HEK293 (cell line): ENCODE results near the gene MXD4.

ENCODE experiments used
- CTCF ChIA-PET: fragments of 350-600 bp; formaldehyde crosslinking; extraction: SDS; loops from one replicate; lab custom pipeline; 2021; ENCODE audit warnings: antibody characterized with exemption; lab: Yijun Ruan, JAX
- POLR2A ChIA-PET: fragments of 300-600 bp; formaldehyde crosslinking; extraction: SDS; loops from one replicate; lab custom pipeline; 2020; ENCODE audit warnings: antibody characterized with exemption, inconsistent platforms; lab: Yijun Ruan, JAX
- H3K27ac ChIP-seq: fragments of 200-500 bp; sonication (Bioruptor generic); 2 replicates; pipeline ENCODE4 v1.5.1; 2014; ENCODE audit warnings: low read depth, low read length, control low read depth, inconsistent platforms; ENCODE audit errors: extremely low read depth
- H3K36me3 ChIP-seq, 2 experiments: fragments of 200-500 bp in 1 of 2; sonication (Bioruptor generic) in 1 of 2; 1 replicate in 1 of 2; 2 replicates in 1 of 2; pipeline ENCODE4 v1.5.1; 2014 to 2017; ENCODE audit warnings: inconsistent platforms in 2 of 2, low read length in 2 of 2; ENCODE audit not compliant: control insufficient read depth in 2 of 2, insufficient read depth in 1 of 2
- H3K4me1 ChIP-seq: fragments of 200-500 bp; sonication (Bioruptor generic); 2 replicates; pipeline ENCODE4 v1.5.1; 2014; ENCODE audit warnings: mild to moderate bottlenecking, low read length, inconsistent platforms; ENCODE audit not compliant: control insufficient read depth, insufficient read depth
- H3K4me3 ChIP-seq: 2 replicates; pipeline ENCODE4 v1.5.1; 2011; ENCODE audit warnings: low read depth, mild to moderate bottlenecking, control low read depth, low read length, moderate library complexity
- H3K9me3 ChIP-seq: fragments of 200-500 bp; sonication (Bioruptor generic); 2 replicates; pipeline ENCODE4 v1.5.1; 2014; ENCODE audit warnings: low read depth, low read length, inconsistent platforms; ENCODE audit not compliant: control insufficient read depth, insufficient read depth
- GLIS1 ChIP-seq: fragments of 450-650 bp; formaldehyde crosslinking; IDR thresholded peaks from 2 replicates; pipeline ENCODE4 v1.5.1; 2016; ENCODE audit warnings: missing biosample characterization, missing genetic modification characterization
- PRDM10 ChIP-seq: fragments of 450-650 bp; formaldehyde crosslinking; IDR thresholded peaks from 2 replicates; pipeline ENCODE4 v1.5.1; 2016; ENCODE audit warnings: missing biosample characterization, missing genetic modification characterization
- ZNF140 ChIP-seq: fragments of 450-650 bp; formaldehyde crosslinking; IDR thresholded peaks from 2 replicates; pipeline ENCODE4 v1.5.1; 2016; ENCODE audit warnings: missing biosample characterization, missing genetic modification characterization
- ZNF155 ChIP-seq: fragments of 450-650 bp; formaldehyde crosslinking; IDR thresholded peaks from 2 replicates; pipeline ENCODE4 v1.5.1; 2016; ENCODE audit warnings: missing biosample characterization, missing genetic modification characterization
- ZNF211 ChIP-seq: fragments of 450-650 bp; formaldehyde crosslinking; IDR thresholded peaks from 2 replicates; pipeline ENCODE4 v1.5.1; 2016; ENCODE audit warnings: low read depth, missing biosample characterization, missing genetic modification characterization
- ZNF398 ChIP-seq: fragments of 450-650 bp; formaldehyde crosslinking; IDR thresholded peaks from 2 replicates; pipeline ENCODE4 v1.5.1; 2017; ENCODE audit warnings: missing biosample characterization, missing genetic modification characterization
- ZNF423 ChIP-seq: fragments of 450-650 bp; formaldehyde crosslinking; IDR thresholded peaks from 2 replicates; pipeline ENCODE4 v1.5.1; 2016; ENCODE audit warnings: missing biosample characterization, missing genetic modification characterization
- ZNF660 ChIP-seq: fragments of 450-650 bp; IDR thresholded peaks from 2 replicates; pipeline ENCODE4 v1.5.1; 2018; ENCODE audit warnings: missing biosample characterization, mild to moderate bottlenecking, missing genetic modification characterization
- ZNF704 ChIP-seq: fragments of 450-650 bp; formaldehyde crosslinking; IDR thresholded peaks from 2 replicates; pipeline ENCODE4 v1.5.1; 2016; ENCODE audit warnings: missing biosample characterization, missing genetic modification characterization

MXD4 gene

GRCh38 chr4:2255501-2256155 is 6.3 kb downstream of the MXD4 start:
- Histone ChIP-seq H3K36me3 (peaks cover 0 to 93% of the 10 kb centered on the region in 2 experiments; a peak in 1 of 3 replicates), H3K4me1 (no peaks in the 10 kb centered on the region), H3K4me3 (no peak overlapping the region), H3K27ac (no peak overlapping the region), H3K9me3 (no peaks in the 10 kb centered on the region)
- TF ChIP-seq GLIS1 (tag by site-specific recombination), result peak; percentile 12; the same call in 1 of the 2 replicates
- no peak for TF ChIP-seq PRDM10
- ChIA-PET CTCF (interaction anchor here (0.6 kb wide), 1 partner anchor 12 kb away, joined by 3 read pairs; no protein-coding TSS in a partner anchor), POLR2A (no interaction called here)

GRCh38 chr4:2254665-2255500 is 7.0 kb downstream of the MXD4 start:
- Histone ChIP-seq H3K4me3 (no peak overlapping the region), H3K4me1 (no peaks in the 10 kb centered on the region), H3K36me3 (peaks cover 0 to 93% of the 10 kb centered on the region in 2 experiments; a peak in 1 of 3 replicates)
- TF ChIP-seq ZNF704 (tag by site-specific recombination), result no peak
- TF ChIP-seq ZNF155 (tag by site-specific recombination), result no peak
- TF ChIP-seq ZNF398 (tag by site-specific recombination), result no peak
- TF ChIP-seq ZNF660 (tag by site-specific recombination), result no peak
- no peak for TF ChIP-seq ZNF211 (tag by site-specific recombination)
- TF ChIP-seq, all 188 proteins: peak for 0
- no peak overlapping the region for H3K27ac ChIP-seq
- CTCF ChIA-PET, result no interaction called here
- POLR2A ChIA-PET, result no interaction called here
- no peaks in the 10 kb centered on the region for H3K9me3 ChIP-seq

GRCh38 chr4:2253160-2254084 is 8.5 kb downstream of the MXD4 start:
- Histone ChIP-seq H3K4me3 (no peak overlapping the region), H3K9me3 (no peaks in the 10 kb centered on the region), H3K4me1 (no peaks in the 10 kb centered on the region), H3K36me3 (peaks cover 0 to 92% of the 10 kb centered on the region in 2 experiments; a peak in 1 of 3 replicates), H3K27ac (no peak overlapping the region)
- ChIA-PET CTCF (no interaction called here), POLR2A (interaction anchor here (1.5 kb wide), 1 partner anchor 12 kb away, joined by 3 read pairs; the partner anchor contains the start of genes HAUS3 and POLN)
- TF ChIP-seq ZNF140 (tag by site-specific recombination), result no peak
- no peak for TF ChIP-seq ZNF423 (tag by site-specific recombination)
